A673 (cell line): ENCODE data around the gene DLX1. TPM values are rescaled to one million over a fixed set of nuclear protein-coding genes. Genes with fewer than 3 reads are reported as not detected.

ENCODE experiments used
- BruUV-seq: library from RNA; stranded (reverse); fragments of 400-500 nt; replicated peaks from 2 replicates; lab custom pipeline; 2021; lab: Mats Ljungman, UMichigan
- CTCF ChIA-PET: fragments of 300-600 bp; sonication (Branson Sonifier 250); formaldehyde crosslinking; loops from one replicate; lab custom pipeline; 2022; ENCODE audit warnings: antibody characterized with exemption; lab: Charles Lee
- POLR2A ChIA-PET: fragments of 300-600 bp; sonication (Branson Sonifier 250); formaldehyde crosslinking; loops from one replicate; lab custom pipeline; 2022; ENCODE audit warnings: antibody characterized with exemption; ENCODE audit not compliant: low non-redundant PET; lab: Charles Lee
- DNase-seq: peaks from one replicate; pipeline ENCODE4 v3.0.0-alpha.2; 2015; ENCODE audit warnings: low spot score
- H3K27ac ChIP-seq: fragments of 200-600 bp; sonication (generic); 2 replicates; pipeline ENCODE4 v1.5.1; 2016; ENCODE audit warnings: mixed run types, low read depth, mild to moderate bottlenecking, mixed read lengths, antibody characterized with exemption, low read length; ENCODE audit not compliant: poor library complexity, severe bottlenecking
- H3K27me3 ChIP-seq: fragments of 200-600 bp; sonication (generic); replicated peaks from 2 replicates; pipeline ENCODE4 v1.6.1; 2017; ENCODE audit warnings: mixed run types, low read depth, mild to moderate bottlenecking, mixed read lengths, antibody characterized with exemption, low read length; ENCODE audit not compliant: insufficient read depth, poor library complexity
- H3K36me3 ChIP-seq: fragments of 200-600 bp; sonication (generic); 2 replicates; pipeline ENCODE4 v1.6.1; 2016; ENCODE audit warnings: mixed run types, mild to moderate bottlenecking, mixed read lengths, antibody characterized with exemption, low read length; ENCODE audit not compliant: insufficient read depth, poor library complexity, severe bottlenecking
- H3K4me1 ChIP-seq: fragments of 200-600 bp; sonication (generic); 2 replicates; pipeline ENCODE4 v1.6.1; 2017; ENCODE audit warnings: mixed run types, mild to moderate bottlenecking, mixed read lengths, antibody characterized with exemption, low read length; ENCODE audit not compliant: insufficient read depth, poor library complexity, severe bottlenecking
- H3K4me3 ChIP-seq: fragments of 200-600 bp; sonication (generic); 2 replicates; pipeline ENCODE4 v1.5.1; 2016; ENCODE audit warnings: low read depth, mixed run types, mild to moderate bottlenecking, mixed read lengths, low read length; ENCODE audit not compliant: poor library complexity, severe bottlenecking
- H3K9me3 ChIP-seq: fragments of 200-600 bp; sonication (generic); 2 replicates; pipeline ENCODE4 v1.6.1; 2016; ENCODE audit warnings: mixed run types, low read depth, mild to moderate bottlenecking, mixed read lengths, antibody characterized with exemption, low read length; ENCODE audit not compliant: poor library complexity, severe bottlenecking
- EZH2 ChIP-seq: fragments of 200-600 bp; sonication (generic); IDR thresholded peaks from 2 replicates; pipeline ENCODE4 v1.6.1; 2017; ENCODE audit warnings: borderline replicate concordance, low read depth, mild to moderate bottlenecking, mixed read lengths, antibody characterized with exemption, low read length; ENCODE audit not compliant: poor library complexity, severe bottlenecking
- intact Hi-C: fragments of 100-400 bp; cut with micrococcal nuclease; formaldehyde crosslinking; loops from one replicate; pipeline ENCODE4 v1.10.0; 2022; ENCODE audit not compliant: unreplicated experiment
- total RNA-seq: library from RNA; stranded (reverse); gene quantifications from 2 replicates; pipeline ENCODE4 v1.2.3, GENCODE V29; 2021
- TF ChIP-seq, protein P1 (sequence below): fragments of 300-800, 200-600 bp; sonication (generic); conservative IDR thresholded peaks from 2 replicates; pipeline ENCODE4 v1.5.1; 2017; ENCODE audit warnings: low read depth, mild to moderate bottlenecking, antibody characterized with exemption, low read length, moderate library complexity, mixed read lengths

The DLX1 gene
- total RNA-seq, 1 experiment from 2014 or later, result 33.2 TPM

DNA sequence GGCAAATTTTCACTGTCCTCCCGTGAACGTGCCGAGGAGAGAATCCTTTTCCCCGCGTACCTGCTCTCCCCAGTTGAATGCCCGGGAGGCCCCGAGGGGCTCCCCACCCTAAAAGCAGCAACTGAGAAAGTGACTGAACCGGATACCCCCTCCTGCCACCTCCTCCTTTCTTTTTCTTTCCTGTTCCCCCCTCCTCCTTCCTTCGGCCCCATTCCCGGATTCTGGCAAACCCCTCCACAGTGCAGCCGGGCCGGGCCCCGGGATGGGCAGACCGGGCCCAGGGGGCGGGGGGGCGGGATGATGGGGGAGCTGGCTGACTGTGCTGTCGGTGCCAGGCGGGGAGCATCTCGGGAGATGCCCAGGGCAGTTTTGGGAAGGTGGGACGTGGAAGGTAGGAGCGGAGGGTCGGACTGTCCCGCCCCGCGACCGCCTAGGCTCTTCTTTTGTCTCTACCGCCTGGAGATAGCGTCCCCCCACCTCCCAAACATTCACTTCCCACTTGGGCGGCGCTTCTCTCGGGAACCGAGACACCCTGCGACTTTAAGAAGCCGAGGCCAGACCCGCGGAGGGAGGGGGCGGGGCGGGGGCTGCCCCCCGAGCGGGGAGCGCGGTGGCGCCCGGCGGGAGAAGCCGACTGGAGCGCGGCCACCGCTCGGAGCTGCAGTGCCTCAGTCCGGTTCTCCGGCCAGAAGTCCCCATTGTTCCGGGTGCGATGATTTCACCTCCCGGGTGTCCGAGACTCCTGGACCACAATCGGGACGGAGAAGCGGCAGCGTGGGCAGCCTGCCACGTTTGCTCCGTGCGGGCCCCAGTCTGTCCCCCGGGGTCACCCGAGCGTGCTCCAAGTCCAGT, 9.2 kb downstream of the DLX1 start:
- no TSS peak for BruUV-seq
- ChIA-PET POLR2A (no interaction called here), CTCF (interaction anchor here (1.2 kb wide), 1 partner anchor 12 kb away, joined by 8 read pairs; no protein-coding TSS in a partner anchor)
- Histone ChIP-seq H3K27ac (peak overlapping the region; percentile 96), H3K9me3 (no peaks in the 10 kb centered on the region), H3K4me3 (peak overlapping the region; percentile 69), H3K27me3 (no peaks in the 10 kb centered on the region), H3K36me3 (no peaks in the 10 kb centered on the region), H3K4me1 (peaks cover 56% of the 10 kb centered on the region)
- intact Hi-C loops, result loop anchor here (5.0 kb wide), 2 partner anchors 57 to 92 kb away; no protein-coding TSS in a partner anchor
- DNase-seq, result peak; percentile 82
- no peak for TF ChIP-seq EZH2
- TF ChIP-seq, protein P1, sequence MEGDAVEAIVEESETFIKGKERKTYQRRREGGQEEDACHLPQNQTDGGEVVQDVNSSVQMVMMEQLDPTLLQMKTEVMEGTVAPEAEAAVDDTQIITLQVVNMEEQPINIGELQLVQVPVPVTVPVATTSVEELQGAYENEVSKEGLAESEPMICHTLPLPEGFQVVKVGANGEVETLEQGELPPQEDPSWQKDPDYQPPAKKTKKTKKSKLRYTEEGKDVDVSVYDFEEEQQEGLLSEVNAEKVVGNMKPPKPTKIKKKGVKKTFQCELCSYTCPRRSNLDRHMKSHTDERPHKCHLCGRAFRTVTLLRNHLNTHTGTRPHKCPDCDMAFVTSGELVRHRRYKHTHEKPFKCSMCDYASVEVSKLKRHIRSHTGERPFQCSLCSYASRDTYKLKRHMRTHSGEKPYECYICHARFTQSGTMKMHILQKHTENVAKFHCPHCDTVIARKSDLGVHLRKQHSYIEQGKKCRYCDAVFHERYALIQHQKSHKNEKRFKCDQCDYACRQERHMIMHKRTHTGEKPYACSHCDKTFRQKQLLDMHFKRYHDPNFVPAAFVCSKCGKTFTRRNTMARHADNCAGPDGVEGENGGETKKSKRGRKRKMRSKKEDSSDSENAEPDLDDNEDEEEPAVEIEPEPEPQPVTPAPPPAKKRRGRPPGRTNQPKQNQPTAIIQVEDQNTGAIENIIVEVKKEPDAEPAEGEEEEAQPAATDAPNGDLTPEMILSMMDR, result no peak

DNA sequence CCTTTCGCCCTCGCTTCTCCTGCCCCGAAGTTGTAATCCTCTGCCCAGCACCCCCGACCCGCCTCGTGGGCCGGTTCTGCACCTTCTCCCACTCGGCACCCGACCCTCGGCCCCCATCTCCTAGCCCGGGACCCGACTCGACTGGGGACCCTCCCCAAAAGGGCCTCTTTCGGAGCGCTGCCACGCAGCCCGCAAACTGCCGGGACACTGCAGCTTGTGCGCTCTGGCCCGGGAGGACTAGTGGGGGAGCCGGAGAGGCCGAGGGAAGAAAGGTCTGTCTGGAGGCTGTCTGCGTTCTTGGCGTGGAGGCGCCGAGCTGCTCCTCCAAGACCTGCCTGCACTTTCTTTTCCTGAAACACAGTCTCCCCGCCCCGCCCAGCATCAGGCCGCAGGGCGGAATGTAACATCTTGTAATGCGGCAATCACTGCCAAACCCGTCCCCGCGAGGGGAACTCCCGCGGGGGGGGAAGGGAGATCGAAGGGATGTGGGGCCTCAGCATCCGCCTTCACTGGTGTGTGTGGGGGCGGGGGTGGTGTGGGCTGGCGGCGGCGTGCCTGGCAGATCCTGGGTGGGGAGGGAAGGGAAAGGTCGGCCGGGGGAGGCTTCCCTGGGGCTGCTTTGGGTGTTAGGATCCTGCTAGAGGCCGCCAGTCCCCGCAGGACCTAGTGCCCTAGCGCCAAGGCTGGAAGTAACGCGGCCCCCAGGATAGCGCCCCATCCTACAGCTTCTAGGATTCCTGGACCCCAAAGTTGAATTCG, 10.0 kb downstream of the DLX1 start:
- Histone ChIP-seq H3K36me3 (no peaks in the 10 kb centered on the region), H3K4me3 (peak overlapping the region; percentile 69), H3K4me1 (peaks cover 58% of the 10 kb centered on the region), H3K9me3 (no peaks in the 10 kb centered on the region), H3K27ac (peak overlapping the region; percentile 96), H3K27me3 (no peaks in the 10 kb centered on the region)
- POLR2A ChIA-PET, result interaction anchor here (0.7 kb wide), 1 partner anchor 73 kb away, joined by 3 read pairs; no protein-coding TSS in a partner anchor
- intact Hi-C loops, result no loop called here
- CTCF ChIA-PET, result interaction anchor here (0.6 to 1.2 kb wide), 8 partner anchors 9 to 523 kb away, joined by 3 to 8 read pairs (median 4); partner anchors contain the start of gene DLX1
- DNase-seq, result peak; percentile 91
- TF ChIP-seq EZH2, result no peak
- TF ChIP-seq, protein P1, result no peak
- BruUV-seq, result no TSS peak

DNA sequence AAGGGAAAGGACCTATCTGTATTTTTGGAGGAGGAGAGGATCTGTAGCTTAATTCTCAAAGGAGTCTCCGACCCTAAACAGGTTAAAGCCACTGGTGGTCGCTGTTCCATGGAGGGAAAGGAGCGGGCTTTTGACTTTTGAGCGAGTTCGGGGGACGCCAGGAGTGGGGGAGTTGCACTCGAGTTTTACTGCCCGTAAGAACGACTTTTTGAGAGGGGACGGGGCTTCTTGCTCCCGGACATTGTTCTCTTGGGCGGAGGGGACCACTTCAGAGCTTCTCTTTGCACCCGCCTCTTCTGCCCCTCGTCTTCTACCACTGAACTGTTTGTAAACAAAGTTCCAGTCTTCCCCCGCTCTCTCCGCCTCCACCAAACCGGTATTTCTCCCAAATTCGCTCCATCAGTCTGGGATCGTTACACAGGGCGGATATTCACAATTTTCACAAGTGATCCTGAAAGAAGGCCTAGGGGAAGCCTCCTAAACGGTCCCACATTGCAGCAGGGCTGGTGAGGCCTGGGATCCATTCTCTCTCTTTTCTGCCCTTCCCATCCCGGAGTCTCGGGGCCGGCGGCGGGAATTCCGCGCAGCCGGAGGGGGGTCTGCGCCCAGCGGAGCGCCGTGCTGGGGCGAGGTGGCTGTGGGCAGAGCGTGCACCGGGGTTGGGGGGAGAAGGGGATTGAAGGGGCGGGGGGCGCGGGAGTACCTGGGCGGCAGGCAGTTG, 10.8 kb downstream of the DLX1 start:
- peaks cover 66% of the 10 kb centered on the region for H3K4me1 ChIP-seq
- no peaks in the 10 kb centered on the region for H3K36me3 ChIP-seq
- H3K4me3 ChIP-seq, result peak overlapping the region; percentile 69
- no peaks in the 10 kb centered on the region for H3K9me3 ChIP-seq
- ChIA-PET POLR2A (interaction anchor here (0.5 to 0.8 kb wide), 4 partner anchors 13 to 387 kb away, joined by 3 to 6 read pairs (median 3); no protein-coding TSS in a partner anchor), CTCF (interaction anchor here (0.6 to 1.2 kb wide), 9 partner anchors 8 to 524 kb away, joined by 3 to 8 read pairs (median 4); partner anchors contain the start of gene DLX1)
- H3K27ac ChIP-seq, result peak overlapping the region; percentile 96
- no peaks in the 10 kb centered on the region for H3K27me3 ChIP-seq
- TSS peak; percentile 53 for BruUV-seq
- DNase-seq, result peak; percentile 80
- intact Hi-C loops, result no loop called here
- TF ChIP-seq, protein P1, result peak; percentile 67
- no peak for TF ChIP-seq EZH2
